BLaER1 (cell line): Measurements from ENCODE around the gene SMIM17.
"Not testable (repeated sequence)": the region's sequence is repeated elsewhere in the genome, so short reads cannot be mapped to it uniquely, and the experiment has no call there.

Experiments used
- H3K27ac ChIP-seq: shearing (Covaris generic); formaldehyde crosslinking; 2 replicates; pipeline ENCODE4 v1.8.1; 2022
- H3K27me3 ChIP-seq: shearing (Covaris generic); formaldehyde crosslinking; 2 replicates; pipeline ENCODE4 v1.8.1; 2022
- H3K36me3 ChIP-seq: shearing (Covaris generic); formaldehyde crosslinking; 2 replicates; pipeline ENCODE4 v1.8.1; 2022
- H3K4me1 ChIP-seq: shearing (Covaris generic); formaldehyde crosslinking; 2 replicates; pipeline ENCODE4 v1.8.1; 2022
- H3K4me2 ChIP-seq: shearing (Covaris generic); formaldehyde crosslinking; 2 replicates; pipeline ENCODE4 v1.8.1; 2022
- H3K4me3 ChIP-seq: shearing (Covaris generic); formaldehyde crosslinking; 2 replicates; pipeline ENCODE4 v1.8.1; 2022
- H3K9ac ChIP-seq: shearing (Covaris generic); formaldehyde crosslinking; 2 replicates; pipeline ENCODE4 v1.8.1; 2022
- H3K9me3 ChIP-seq: shearing (Covaris generic); formaldehyde crosslinking; 2 replicates; pipeline ENCODE4 v1.8.1; 2022
- H4K20me1 ChIP-seq: shearing (Covaris generic); formaldehyde crosslinking; 2 replicates; pipeline ENCODE4 v1.8.1; 2022
- Cebpa-rat ChIP-seq: shearing (Covaris generic); IDR thresholded peaks from 2 replicates; pipeline ENCODE4 v1.8.1; 2022

Gene SMIM17

GRCh38 chr19:56670961-56671612 is 28.1 kb downstream of the SMIM17 start:
- no peak for TF ChIP-seq Cebpa-rat
- H4K20me1 ChIP-seq, result no peaks in the 10 kb centered on the region
- H3K9ac ChIP-seq, result no peak overlapping the region
- no peak overlapping the region for H3K4me3 ChIP-seq
- no peaks in the 10 kb centered on the region for H3K4me1 ChIP-seq
- no peaks in the 10 kb centered on the region for H3K36me3 ChIP-seq
- no peak overlapping the region for H3K4me2 ChIP-seq
- peaks cover 18% of the 10 kb centered on the region for H3K9me3 ChIP-seq
- no peak overlapping the region for H3K27ac ChIP-seq
- no peaks in the 10 kb centered on the region for H3K27me3 ChIP-seq

DNA sequence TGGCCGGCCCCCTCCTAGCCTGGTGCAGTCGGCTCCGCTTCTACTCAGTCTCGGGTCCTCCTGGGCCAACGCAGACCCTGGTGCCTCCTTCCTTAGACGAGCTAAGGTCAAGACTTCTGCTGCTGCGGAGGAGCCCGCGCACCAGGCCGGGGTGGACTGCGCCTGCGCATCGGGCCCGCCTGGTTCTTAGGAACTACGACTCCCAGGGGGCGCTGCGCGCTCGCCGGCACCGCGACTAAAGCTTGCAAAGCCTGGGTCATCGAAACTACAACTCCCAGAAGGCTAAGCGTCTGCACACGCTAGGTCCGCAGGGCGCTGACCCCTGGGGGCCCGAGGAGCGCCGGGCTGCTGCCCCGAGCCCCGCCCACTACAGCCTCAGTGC is 28.6 kb downstream of the SMIM17 start, which contains the start of gene ZNF835:
TSS of gene ZNF835 (minus strand) at position 145 of the 382 bp plus-strand sequence. CDS start 6,559 bp downstream, outside the sequence.
- H3K27ac ChIP-seq, result no peak within 1 kb of the TSS
- H3K36me3 ChIP-seq, result no peaks in the 10 kb centered on the region
- H3K4me2 ChIP-seq, result no peak within 1 kb of the TSS
- H3K4me1 ChIP-seq, result no peaks in the 10 kb centered on the region
- H3K9me3 ChIP-seq, result peaks cover 18% of the 10 kb centered on the region
- H3K27me3 ChIP-seq, result no peaks in the 10 kb centered on the region
- no peak for TF ChIP-seq Cebpa-rat
- no peak within 1 kb of the TSS for H3K9ac ChIP-seq
- H4K20me1 ChIP-seq, result no peaks in the 10 kb centered on the region
- no peak within 1 kb of the TSS for H3K4me3 ChIP-seq

DNA sequence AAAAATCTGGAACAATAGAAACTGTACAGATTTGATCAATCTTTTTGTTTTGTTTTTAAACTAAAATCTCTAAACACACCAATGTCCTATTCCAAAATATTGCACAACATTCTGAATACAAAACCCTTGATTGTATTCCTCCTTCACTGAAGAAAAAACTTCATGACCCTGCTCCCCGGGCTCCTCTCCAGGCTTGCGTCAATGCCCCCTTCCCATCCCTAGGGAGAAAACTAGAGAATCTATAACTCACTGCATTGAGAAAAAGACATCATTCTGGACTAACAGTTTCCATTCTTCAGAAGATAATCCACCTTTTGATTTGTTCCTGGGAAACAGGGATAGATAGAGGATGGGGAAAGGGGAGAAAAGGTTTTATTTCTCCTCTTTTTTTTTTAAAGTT is 29.7 kb downstream of the SMIM17 start:
- H3K4me1 ChIP-seq, H3K4me3 ChIP-seq, H3K36me3 ChIP-seq, H4K20me1 ChIP-seq, H3K27ac ChIP-seq, H3K4me2 ChIP-seq, H3K27me3 ChIP-seq, H3K9ac ChIP-seq: not testable (repeated sequence)
- H3K9me3 ChIP-seq, result peaks cover 18% of the 10 kb centered on the region

DNA sequence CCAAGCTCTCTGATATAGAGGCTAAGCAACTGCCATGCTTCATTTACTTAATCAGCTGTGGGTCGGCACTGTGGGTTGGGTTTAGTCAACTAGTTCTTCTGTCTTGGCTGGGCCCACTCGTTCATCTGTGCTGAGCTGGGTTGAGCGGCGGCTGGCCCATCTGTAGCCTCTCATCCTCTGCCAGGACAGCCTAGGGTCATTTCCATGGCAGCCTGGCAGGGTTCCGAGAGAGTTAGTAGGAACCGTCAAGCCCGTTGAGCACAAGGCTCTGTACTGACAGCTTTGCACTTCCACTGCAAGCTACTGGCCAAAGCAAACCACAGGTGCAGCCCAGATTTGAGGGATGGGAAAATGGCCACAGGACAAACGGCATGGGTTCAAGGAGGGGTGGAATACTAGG is 35.2 kb downstream of the SMIM17 start:
- Histone ChIP-seq H3K4me2 (no peak overlapping the region), H3K4me1 (no peaks in the 10 kb centered on the region), H3K4me3 (no peak overlapping the region), H3K9ac (no peak overlapping the region), H3K36me3 (no peaks in the 10 kb centered on the region), H4K20me1 (no peaks in the 10 kb centered on the region), H3K27ac (no peak overlapping the region), H3K27me3 (no peaks in the 10 kb centered on the region), H3K9me3 (no peaks in the 10 kb centered on the region)
- no peak for TF ChIP-seq Cebpa-rat

- Histone ChIP-seq H3K9me3 (no peaks in the 10 kb centered on the region), H3K9ac (no peak overlapping the region), H3K4me2 (no peak overlapping the region), H3K27me3 (no peaks in the 10 kb centered on the region), H3K27ac (no peak overlapping the region), H3K36me3 (no peaks in the 10 kb centered on the region), H3K4me3 (no peak overlapping the region), H4K20me1 (no peaks in the 10 kb centered on the region), H3K4me1 (no peaks in the 10 kb centered on the region)
- TF ChIP-seq Cebpa-rat, result no peak
Measured at GRCh38 chr19:56681702-56682101, 38.7 kb downstream of the SMIM17 start.

GRCh38 chr19:56683116-56683515 is 40.2 kb downstream of the SMIM17 start:
- no peak overlapping the region for H3K27ac ChIP-seq
- no peak overlapping the region for H3K9ac ChIP-seq
- no peaks in the 10 kb centered on the region for H3K4me1 ChIP-seq
- no peaks in the 10 kb centered on the region for H3K36me3 ChIP-seq
- TF ChIP-seq Cebpa-rat, result no peak
- H3K4me2 ChIP-seq, result no peak overlapping the region
- no peak overlapping the region for H3K4me3 ChIP-seq
- H3K9me3 ChIP-seq, result no peaks in the 10 kb centered on the region
- H3K27me3 ChIP-seq, result no peaks in the 10 kb centered on the region
- no peaks in the 10 kb centered on the region for H4K20me1 ChIP-seq

DNA sequence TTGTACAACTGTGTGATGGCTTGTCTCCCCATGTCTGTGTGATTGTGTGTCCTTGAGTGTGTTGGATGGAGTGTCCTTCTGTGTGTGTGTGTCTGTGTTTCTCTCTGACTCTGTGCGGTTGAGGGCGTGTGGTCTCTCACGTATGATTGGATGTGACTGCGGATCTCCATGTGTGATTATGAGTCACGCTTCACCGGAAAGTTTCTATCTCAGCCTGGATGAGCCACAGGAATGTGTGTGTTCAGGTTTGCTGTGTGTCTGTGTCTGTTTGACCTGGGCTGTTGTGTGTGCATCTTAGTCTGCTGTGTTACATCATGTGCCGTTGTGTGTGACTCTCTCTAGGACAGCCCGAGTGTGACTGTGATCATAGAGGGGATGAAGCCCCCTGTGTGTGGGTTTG is 44.1 kb downstream of the SMIM17 start:
- TF ChIP-seq Cebpa-rat, result no peak
- Histone ChIP-seq H3K4me2 (no peak overlapping the region), H3K36me3 (no peaks in the 10 kb centered on the region), H3K27ac (no peak overlapping the region), H3K9me3 (no peaks in the 10 kb centered on the region), H3K4me3 (no peak overlapping the region), H4K20me1 (no peaks in the 10 kb centered on the region), H3K4me1 (no peaks in the 10 kb centered on the region; the same call in 1 of the 2 replicates), H3K27me3 (no peaks in the 10 kb centered on the region), H3K9ac (no peak overlapping the region)

GRCh38 chr19:56689198-56689597 is 46.2 kb downstream of the SMIM17 start:
- no peaks in the 10 kb centered on the region for H4K20me1 ChIP-seq

GRCh38 chr19:56690670-56691069 is 47.7 kb downstream of the SMIM17 start:
- Histone ChIP-seq H3K4me1 (no peaks in the 10 kb centered on the region; the same call in 1 of the 2 replicates), H3K4me3 (no peak overlapping the region), H3K9me3 (no peaks in the 10 kb centered on the region), H3K4me2 (no peak overlapping the region), H3K27ac (no peak overlapping the region), H3K27me3 (no peaks in the 10 kb centered on the region), H3K9ac (no peak overlapping the region), H4K20me1 (no peaks in the 10 kb centered on the region), H3K36me3 (no peaks in the 10 kb centered on the region)
- no peak for TF ChIP-seq Cebpa-rat

More at GRCh38 chr19:56689198-56689597, 46.2 kb downstream of the SMIM17 start:
- TF ChIP-seq Cebpa-rat, result no peak
- Histone ChIP-seq H3K9me3 (no peaks in the 10 kb centered on the region), H3K36me3 (no peaks in the 10 kb centered on the region), H3K4me2 (no peak overlapping the region), H3K9ac (no peak overlapping the region), H3K4me3 (no peak overlapping the region), H3K4me1 (no peaks in the 10 kb centered on the region; the same call in 1 of the 2 replicates), H3K27ac (no peak overlapping the region), H3K27me3 (no peaks in the 10 kb centered on the region)

DNA sequence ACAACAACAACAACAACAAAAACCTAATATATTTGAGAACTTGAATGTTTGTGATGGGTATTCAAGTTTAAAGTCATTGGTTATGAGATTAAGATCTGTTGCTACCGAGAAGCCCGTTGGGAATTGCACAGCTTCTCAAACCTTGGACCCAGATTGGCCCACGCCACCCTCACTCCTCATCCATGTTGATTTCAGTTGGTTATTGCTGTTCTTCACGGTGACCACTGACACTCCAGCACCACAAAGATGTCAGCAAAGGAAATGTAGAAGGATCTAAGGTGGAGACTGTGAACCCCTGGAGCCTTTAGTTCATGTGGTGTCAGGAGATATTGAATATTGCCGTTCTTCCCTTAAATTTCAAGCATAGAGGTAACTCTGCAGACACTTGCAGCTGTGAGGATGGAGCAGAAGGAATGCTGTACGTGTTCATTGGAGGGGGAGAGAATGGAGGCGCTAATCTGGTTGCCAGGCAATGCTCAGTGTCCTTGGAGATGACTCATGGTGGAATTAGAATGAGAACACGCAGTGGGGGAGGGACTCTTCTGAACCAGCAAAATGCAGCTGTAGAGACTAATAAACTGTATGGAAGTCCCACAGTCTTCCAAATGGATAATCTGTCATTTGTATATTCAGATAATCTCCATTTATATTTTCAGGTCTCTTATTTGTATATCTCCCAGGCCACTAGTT is 49.4 kb downstream of the SMIM17 start:
- no peaks in the 10 kb centered on the region; the same call in 1 of the 2 replicates for H3K4me1 ChIP-seq
- TF ChIP-seq Cebpa-rat, result no peak
- no peaks in the 10 kb centered on the region for H4K20me1 ChIP-seq
- no peak overlapping the region for H3K4me3 ChIP-seq
- H3K36me3 ChIP-seq, result no peaks in the 10 kb centered on the region
- H3K9me3 ChIP-seq, result no peaks in the 10 kb centered on the region
- H3K27me3 ChIP-seq, result no peaks in the 10 kb centered on the region
- no peak overlapping the region for H3K4me2 ChIP-seq
- no peak overlapping the region for H3K9ac ChIP-seq
- no peak overlapping the region for H3K27ac ChIP-seq
